ENCODE measurements around the gene ENAM. TPM values are rescaled to one million over a fixed set of nuclear protein-coding genes. Genes with fewer than 3 reads are reported as not detected.

Gene ENAM
- total RNA-seq, 4 donors from 2014 or later, result not detected

DNA sequence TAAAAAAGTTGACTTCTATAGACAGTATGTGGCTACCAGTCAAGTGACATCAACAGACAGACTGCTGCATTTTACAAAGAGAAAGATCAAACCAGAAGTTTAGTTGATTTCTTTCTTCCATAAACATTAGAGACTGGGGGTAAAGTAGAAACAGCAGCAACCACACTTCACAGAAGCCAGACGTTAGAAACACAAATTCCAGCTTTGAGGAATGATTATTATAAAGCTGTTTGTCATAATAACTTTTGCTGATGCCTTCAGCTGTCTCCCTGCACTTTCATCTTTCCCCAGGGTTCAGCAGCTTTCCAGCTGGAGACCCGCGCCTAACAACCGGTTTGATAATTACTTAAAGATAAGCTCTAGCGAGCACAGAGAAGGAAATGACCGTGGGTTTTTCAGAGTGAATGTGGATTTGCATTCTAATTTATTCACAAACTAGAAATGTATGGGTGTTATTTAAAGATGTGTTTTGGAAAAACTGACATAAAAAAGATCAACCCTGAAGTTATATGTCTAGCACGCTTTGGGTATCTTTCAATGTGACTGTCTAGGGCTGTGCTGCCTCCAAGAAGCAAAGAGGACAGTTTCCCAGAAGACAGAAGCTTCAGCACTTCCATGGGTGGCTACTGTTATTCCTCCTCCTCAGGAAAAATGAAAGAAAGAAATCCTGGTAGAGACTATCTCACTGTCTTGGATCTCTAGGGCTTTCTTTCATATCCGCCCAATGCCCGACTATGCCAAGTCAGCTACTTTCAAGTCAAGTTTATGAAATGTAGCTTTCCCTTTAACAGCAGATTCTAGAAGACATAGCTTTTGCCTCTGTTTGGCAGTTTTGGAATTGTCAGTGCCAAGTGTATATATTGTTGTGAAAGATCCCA is 15.0 kb upstream of the ENAM start:
- H3K27ac ChIP-seq, result no peak overlapping the region
- no peak for DNase-seq (ENCODE audit: low spot score in 2 of 2)
- H3K36me3 ChIP-seq, result no peaks in the 10 kb centered on the region
- peak overlapping the region; percentile 34 for H3K4me3 ChIP-seq
- TF ChIP-seq EP300 (IDR thresholded peaks at IDR 0.05) (no peak), POLR2AphosphoS5 (IDR thresholded peaks at IDR 0.05) (no peak), POLR2A (IDR thresholded peaks at IDR 0.05) (no peak)
- TF ChIP-seq, protein P1, sequence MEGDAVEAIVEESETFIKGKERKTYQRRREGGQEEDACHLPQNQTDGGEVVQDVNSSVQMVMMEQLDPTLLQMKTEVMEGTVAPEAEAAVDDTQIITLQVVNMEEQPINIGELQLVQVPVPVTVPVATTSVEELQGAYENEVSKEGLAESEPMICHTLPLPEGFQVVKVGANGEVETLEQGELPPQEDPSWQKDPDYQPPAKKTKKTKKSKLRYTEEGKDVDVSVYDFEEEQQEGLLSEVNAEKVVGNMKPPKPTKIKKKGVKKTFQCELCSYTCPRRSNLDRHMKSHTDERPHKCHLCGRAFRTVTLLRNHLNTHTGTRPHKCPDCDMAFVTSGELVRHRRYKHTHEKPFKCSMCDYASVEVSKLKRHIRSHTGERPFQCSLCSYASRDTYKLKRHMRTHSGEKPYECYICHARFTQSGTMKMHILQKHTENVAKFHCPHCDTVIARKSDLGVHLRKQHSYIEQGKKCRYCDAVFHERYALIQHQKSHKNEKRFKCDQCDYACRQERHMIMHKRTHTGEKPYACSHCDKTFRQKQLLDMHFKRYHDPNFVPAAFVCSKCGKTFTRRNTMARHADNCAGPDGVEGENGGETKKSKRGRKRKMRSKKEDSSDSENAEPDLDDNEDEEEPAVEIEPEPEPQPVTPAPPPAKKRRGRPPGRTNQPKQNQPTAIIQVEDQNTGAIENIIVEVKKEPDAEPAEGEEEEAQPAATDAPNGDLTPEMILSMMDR (IDR thresholded peaks at IDR 0.05), result no peak
- H3K4me1 ChIP-seq, result peaks cover 5% of the 10 kb centered on the region
- 10% methylated on average over 9 of the region's 9 CpGs for whole genome bisulfite sequencing
- no peaks in the 10 kb centered on the region for H3K9me3 ChIP-seq
- H3K27me3 ChIP-seq, result no peaks in the 10 kb centered on the region

DNA sequence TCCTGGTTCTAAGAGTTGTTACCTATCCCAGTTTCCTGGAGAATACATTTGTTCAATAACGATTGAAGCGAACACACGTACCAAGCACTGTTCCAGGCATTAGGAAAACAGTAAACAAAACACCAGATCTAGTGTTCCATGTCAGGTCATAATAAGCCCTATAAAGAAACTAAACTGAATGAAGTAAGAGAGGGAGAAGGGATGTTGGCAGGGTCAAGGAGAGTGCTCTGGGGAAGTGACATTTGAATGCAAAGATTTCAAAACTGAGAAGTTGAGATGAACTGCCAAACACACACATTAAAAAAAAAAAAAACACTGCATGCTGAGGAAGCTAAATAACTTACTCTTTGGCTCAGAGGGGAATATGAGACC is 14.4 kb upstream of the ENAM start:
- H3K4me1 ChIP-seq, result peaks cover 5% of the 10 kb centered on the region
- peak overlapping the region; percentile 34 for H3K4me3 ChIP-seq
- WGBS, result 15% methylated on average over 3 of the region's 3 CpGs
- H3K36me3 ChIP-seq, result no peaks in the 10 kb centered on the region
- no peaks in the 10 kb centered on the region for H3K9me3 ChIP-seq
- H3K27ac ChIP-seq, result no peak overlapping the region
- TF ChIP-seq, protein P1 (IDR thresholded peaks at IDR 0.05), result no peak
- no peak for TF ChIP-seq POLR2AphosphoS5 (IDR thresholded peaks at IDR 0.05)
- no peak for TF ChIP-seq EP300 (IDR thresholded peaks at IDR 0.05)
- no peak for TF ChIP-seq POLR2A (IDR thresholded peaks at IDR 0.05)
- DNase-seq (ENCODE audit: low spot score in 2 of 2), result no peak
- H3K27me3 ChIP-seq, result no peaks in the 10 kb centered on the region

- H3K36me3 ChIP-seq, result no peaks in the 10 kb centered on the region
- WGBS, result 79% methylated on average over 4 of the region's 4 CpGs
- no peaks in the 10 kb centered on the region for H3K9me3 ChIP-seq
- no peaks in the 10 kb centered on the region for H3K4me1 ChIP-seq
- no peak overlapping the region for H3K4me3 ChIP-seq
- TF ChIP-seq EP300 (IDR thresholded peaks at IDR 0.05), result no peak
- TF ChIP-seq POLR2A (IDR thresholded peaks at IDR 0.05), result no peak
- no peak overlapping the region for H3K27ac ChIP-seq
- DNase-seq (ENCODE audit: low spot score in 2 of 2), result no peak
- H3K27me3 ChIP-seq, result no peaks in the 10 kb centered on the region
Measured at GRCh38 chr4:70619288-70619687, 9.3 kb upstream of the ENAM start.

DNA sequence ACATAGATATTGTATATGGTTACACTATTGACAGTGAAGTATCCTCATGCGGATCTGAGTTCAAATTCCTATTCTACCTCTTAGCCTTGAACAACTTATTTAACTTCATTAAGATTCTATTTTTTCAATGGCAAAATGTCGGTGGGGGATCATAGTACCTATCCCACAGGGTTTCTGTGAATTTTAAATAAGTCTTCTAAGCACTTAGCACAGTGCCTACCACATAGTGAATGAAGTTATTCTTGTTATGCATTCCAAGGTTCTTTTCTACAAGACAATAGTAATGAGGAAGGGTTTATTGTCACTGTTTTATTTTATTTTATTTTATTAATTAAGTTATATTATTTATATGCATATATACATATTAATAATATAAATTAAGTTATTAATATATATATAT is 8.8 kb upstream of the ENAM start:
- DNase-seq (ENCODE audit: low spot score in 2 of 2), result no peak
- Histone ChIP-seq H3K27me3 (no peaks in the 10 kb centered on the region), H3K9me3 (no peaks in the 10 kb centered on the region), H3K4me1 (no peaks in the 10 kb centered on the region), H3K36me3 (no peaks in the 10 kb centered on the region), H3K27ac (no peak overlapping the region), H3K4me3 (no peak overlapping the region)
- no peak for TF ChIP-seq POLR2A (IDR thresholded peaks at IDR 0.05)
- no peak for TF ChIP-seq POLR2AphosphoS5 (IDR thresholded peaks at IDR 0.05)
- TF ChIP-seq EP300 (IDR thresholded peaks at IDR 0.05), result no peak
- TF ChIP-seq, protein P1 (IDR thresholded peaks at IDR 0.05), result no peak
- WGBS, result 94% methylated on average over 2 of the region's 2 CpGs

- H3K9me3 ChIP-seq, result no peaks in the 10 kb centered on the region
- H3K4me1 ChIP-seq, result no peaks in the 10 kb centered on the region
- no peak overlapping the region for H3K4me3 ChIP-seq
- 95% methylated on average over 3 of the region's 3 CpGs for WGBS
- TF ChIP-seq, protein P1 (IDR thresholded peaks at IDR 0.05), result no peak
- TF ChIP-seq POLR2AphosphoS5 (IDR thresholded peaks at IDR 0.05), result no peak
- TF ChIP-seq POLR2A (IDR thresholded peaks at IDR 0.05), result no peak
- no peak for TF ChIP-seq EP300 (IDR thresholded peaks at IDR 0.05)
- no peak for DNase-seq (ENCODE audit: low spot score in 2 of 2)
- H3K36me3 ChIP-seq, result no peaks in the 10 kb centered on the region
- H3K27ac ChIP-seq, result no peak overlapping the region
- no peaks in the 10 kb centered on the region for H3K27me3 ChIP-seq
Measured at GRCh38 chr4:70623323-70623722, 5.2 kb upstream of the ENAM start.
